IMR-90 (cell line): ENCODE data around the gene HAUS3. TPM values are rescaled to one million over a fixed set of nuclear protein-coding genes. Genes with fewer than 3 reads are reported as not detected.

Source experiments
- ATAC-seq: fragments of 200-7000 bp; cut with Tn5 transposase; 2 replicates; pipeline ENCODE4 v1.9.1; 2020; ENCODE audit warnings: low read depth, mild to moderate bottlenecking, moderate library complexity
- BruUV-seq: library from RNA; stranded (reverse); fragments of 400-500 nt; replicated peaks from 2 replicates; lab custom pipeline; 2021; lab: Mats Ljungman, UMichigan
- CTCF ChIA-PET: fragments of 300-600 bp; formaldehyde crosslinking; extraction: SDS; loops from one replicate; lab custom pipeline; 2021; ENCODE audit warnings: antibody characterized with exemption; lab: Yijun Ruan, JAX
- POLR2A ChIA-PET: fragments of 300-600 bp; sonication (Branson Sonifier 250); formaldehyde crosslinking; loops from one replicate; lab custom pipeline; 2022; ENCODE audit warnings: antibody characterized with exemption; ENCODE audit not compliant: unreplicated experiment; lab: Charles Lee
- DNase-seq: peaks from one replicate; pipeline ENCODE4 v3.0.0; 2013
- H2AFZ ChIP-seq: replicated peaks from 2 replicates; pipeline ENCODE3; 2013; ENCODE audit warnings: low read length, mild to moderate bottlenecking; ENCODE audit not compliant: poor library complexity
- H2AK5ac ChIP-seq: 2 replicates; pipeline ENCODE4 v1.6.1; 2013; ENCODE audit warnings: low read depth, low read length, inconsistent platforms
- H2AK9ac ChIP-seq: replicated peaks from 2 replicates; pipeline ENCODE3; 2013; ENCODE audit warnings: mild to moderate bottlenecking, low read depth, low read length, moderate library complexity; ENCODE audit not compliant: poor library complexity
- H2BK120ac ChIP-seq: 2 replicates; pipeline ENCODE4 v1.6.1; 2013; ENCODE audit warnings: low read depth, low read length, inconsistent platforms
- H2BK15ac ChIP-seq: 3 replicates; pipeline ENCODE4 v1.6.1; 2013; ENCODE audit warnings: low read depth, low read length, inconsistent platforms
- H2BK20ac ChIP-seq: 2 replicates; pipeline ENCODE4 v1.6.1; 2013; ENCODE audit warnings: low read depth, mild to moderate bottlenecking, inconsistent platforms, low read length, moderate library complexity
- H2BK5ac ChIP-seq: 2 replicates; pipeline ENCODE4 v1.6.1; 2013; ENCODE audit warnings: mild to moderate bottlenecking, low read depth, low read length, inconsistent platforms; ENCODE audit not compliant: poor library complexity, severe bottlenecking
- H3K14ac ChIP-seq: replicated peaks from 2 replicates; pipeline ENCODE4 v1.6.1; 2013; ENCODE audit warnings: low read depth, low read length, inconsistent platforms
- H3K18ac ChIP-seq: 2 replicates; pipeline ENCODE4 v1.6.1; 2013; ENCODE audit warnings: low read depth, low read length, control low read depth
- H3K23ac ChIP-seq: 2 replicates; pipeline ENCODE4 v1.6.1; 2013; ENCODE audit warnings: low read depth, low read length, inconsistent platforms
- H3K27ac ChIP-seq: 2 replicates; pipeline ENCODE4 v1.5.1; 2013; ENCODE audit warnings: mild to moderate bottlenecking, control low read depth, low read length; ENCODE audit not compliant: insufficient read depth
- H3K27me3 ChIP-seq: 2 replicates; pipeline ENCODE4 v1.6.1; 2013; ENCODE audit warnings: low read length; ENCODE audit not compliant: control insufficient read depth, insufficient read depth
- H3K36me3 ChIP-seq: 2 replicates; pipeline ENCODE4 v1.6.1; 2013; ENCODE audit warnings: low read length, mixed read lengths; ENCODE audit not compliant: control insufficient read depth, insufficient read depth
- H3K4ac ChIP-seq: 2 replicates; pipeline ENCODE4 v1.6.1; 2013; ENCODE audit warnings: low read depth, low read length, inconsistent platforms
- H3K4me1 ChIP-seq: 2 replicates; pipeline ENCODE4 v1.6.1; 2013; ENCODE audit warnings: low read length, mixed read lengths; ENCODE audit not compliant: control insufficient read depth, insufficient read depth
- H3K4me2 ChIP-seq: 2 replicates; pipeline ENCODE4 v1.6.1; 2013; ENCODE audit warnings: low read depth, mild to moderate bottlenecking, control low read depth, low read length, moderate library complexity
- H3K4me3 ChIP-seq: 2 replicates; pipeline ENCODE4 v1.5.1; 2013; ENCODE audit warnings: low read depth, mild to moderate bottlenecking, control low read depth, low read length, moderate library complexity; ENCODE audit not compliant: insufficient read depth
- H3K56ac ChIP-seq: 2 replicates; pipeline ENCODE4 v1.6.1; 2013; ENCODE audit warnings: low read length, inconsistent platforms; ENCODE audit not compliant: insufficient read depth; ENCODE audit errors: extremely low read depth
- H3K79me1 ChIP-seq, 2 experiments: 2 replicates each; pipeline ENCODE4 v1.6.1; 2013; ENCODE audit warnings: low read length in 2 of 2, inconsistent platforms in 1 of 2, low read depth in 1 of 2
- H3K9ac ChIP-seq: 2 replicates; pipeline ENCODE4 v1.6.1; 2013; ENCODE audit warnings: low read depth, low read length, control low read depth
- H3K9me1 ChIP-seq: 2 replicates; pipeline ENCODE4 v1.6.1; 2013; ENCODE audit warnings: low read length, inconsistent platforms; ENCODE audit not compliant: insufficient read depth
- H3K9me3 ChIP-seq: 2 replicates; pipeline ENCODE4 v1.6.1; 2013; ENCODE audit warnings: low read length; ENCODE audit not compliant: control insufficient read depth, insufficient read depth
- H4K20me1 ChIP-seq: 2 replicates; pipeline ENCODE4 v1.6.1; 2013; ENCODE audit warnings: low read length, inconsistent platforms; ENCODE audit not compliant: insufficient read depth
- H4K5ac ChIP-seq: 2 replicates; pipeline ENCODE4 v1.6.1; 2013; ENCODE audit warnings: mild to moderate bottlenecking, low read depth, low read length, control low read depth
- H4K8ac ChIP-seq, 2 experiments: 2 replicates each; pipeline ENCODE4 v1.6.1; 2013; ENCODE audit warnings: low read depth in 2 of 2, low read length in 2 of 2, control low read depth in 1 of 2, inconsistent platforms in 1 of 2
- H4K91ac ChIP-seq: 2 replicates; pipeline ENCODE4 v1.6.1; 2013; ENCODE audit warnings: low read depth, low read length, inconsistent platforms; ENCODE audit not compliant: insufficient read depth
- BHLHE40 ChIP-seq: fragments of 150-350 bp; IDR thresholded peaks from 2 replicates; pipeline ENCODE4 v1.6.1; 2016; ENCODE audit warnings: mild to moderate bottlenecking, low read depth, low read length
- CEBPB ChIP-seq: IDR thresholded peaks from 2 replicates; pipeline ENCODE4 v1.6.1; 2012; ENCODE audit warnings: low read depth, low read length, improper control_type of control experiment
- CHD1 ChIP-seq: IDR thresholded peaks from 2 replicates; pipeline ENCODE4 v1.6.1; 2012; ENCODE audit warnings: low read depth, low read length, improper control_type of control experiment
- MAFK ChIP-seq: IDR thresholded peaks from 2 replicates; pipeline ENCODE4 v1.6.1; 2012; ENCODE audit warnings: low read depth, low read length, improper control_type of control experiment
- MAZ ChIP-seq: IDR thresholded peaks from 2 replicates; pipeline ENCODE4 v1.6.1; 2012; ENCODE audit warnings: low read depth, mild to moderate bottlenecking, low read length, improper control_type of control experiment, moderate library complexity, borderline replicate concordance
- POLR2A ChIP-seq: IDR thresholded peaks from 2 replicates; pipeline ENCODE4 v1.6.1; 2012; ENCODE audit warnings: mild to moderate bottlenecking, low read depth, low read length
- RAD21 ChIP-seq: IDR thresholded peaks from 2 replicates; pipeline ENCODE4 v1.6.1; 2012; ENCODE audit warnings: low read length, improper control_type of control experiment
- RCOR1 ChIP-seq: IDR thresholded peaks from 2 replicates; pipeline ENCODE4 v1.6.1; 2012; ENCODE audit warnings: mild to moderate bottlenecking, low read length, improper control_type of control experiment; ENCODE audit not compliant: insufficient replicate concordance
- RFX5 ChIP-seq: IDR thresholded peaks from 2 replicates; pipeline ENCODE4 v1.8.0; 2012; ENCODE audit warnings: low read depth, mild to moderate bottlenecking, low read length, moderate library complexity
- SMC3 ChIP-seq: fragments of 150-350 bp; IDR thresholded peaks from 2 replicates; pipeline ENCODE4 v1.6.1; 2016; ENCODE audit warnings: low read depth, mild to moderate bottlenecking, antibody characterized with exemption, low read length, moderate library complexity
- WGBS, 2 experiments: methylation state at CpG; one replicate each; pipeline versions ENCODE4 v1.1.5 to v1.1.7; 2013; ENCODE audit warnings: missing lambda C conversion rate in 2 of 2; ENCODE audit not compliant: insufficient read length in 1 of 2; ENCODE audit errors: extremely low coverage in 2 of 2; 5-methylcytosine and 5-hydroxymethylcytosine counted together
- dilution Hi-C: fragments of 300-500 bp; cut with HindIII; formaldehyde crosslinking; loops from one replicate; pipeline ENCODE4 v1.14.3; 2018; ENCODE audit warnings: low sequenced_read_pairs; ENCODE audit not compliant: unreplicated experiment
- in situ Hi-C: fragments of 300-500 bp; cut with MboI; formaldehyde crosslinking; loops from 3 replicates; pipeline ENCODE4 v1.14.3; 2019; ENCODE audit warnings: low sequenced_read_pairs, inconsistent platforms, mixed read lengths
- intact Hi-C: fragments of 100-400 bp; cut with micrococcal nuclease; formaldehyde crosslinking; loops from 2 replicates; pipeline ENCODE4 v1.10.0; 2022
- polyA plus RNA-seq, 3 experiments: library from polyadenylated mRNA; depleted of rRNA; stranded (reverse); fragments of >200 nt; gene quantifications; 2 replicates each; pipeline ENCODE4 v1.2.3, GENCODE V29; 2012; ENCODE audit warnings: low replicate concordance in 1 of 3
- total RNA-seq: library from RNA; depleted of rRNA; stranded (reverse); fragments of >200 nt; gene quantifications from 2 replicates; pipeline ENCODE4 v1.2.3, GENCODE V29; 2012
- TF ChIP-seq, protein P1 (sequence below): fragments of 150-350 bp; IDR thresholded peaks from 2 replicates; pipeline ENCODE4 v1.6.1; 2017; ENCODE audit warnings: mild to moderate bottlenecking, antibody characterized with exemption, low read length, low read depth
- TF ChIP-seq, protein P2 (sequence below): conservative IDR thresholded peaks from 2 replicates; pipeline ENCODE4 v1.5.1; 2012; ENCODE audit warnings: mild to moderate bottlenecking, low read depth, low read length, improper control_type of control experiment

The HAUS3 gene
- total and polyA plus RNA-seq, 2 of the 4 experiments (the other 2 are of a cell fraction) = 4.3 to 4.8 TPM

DNA sequence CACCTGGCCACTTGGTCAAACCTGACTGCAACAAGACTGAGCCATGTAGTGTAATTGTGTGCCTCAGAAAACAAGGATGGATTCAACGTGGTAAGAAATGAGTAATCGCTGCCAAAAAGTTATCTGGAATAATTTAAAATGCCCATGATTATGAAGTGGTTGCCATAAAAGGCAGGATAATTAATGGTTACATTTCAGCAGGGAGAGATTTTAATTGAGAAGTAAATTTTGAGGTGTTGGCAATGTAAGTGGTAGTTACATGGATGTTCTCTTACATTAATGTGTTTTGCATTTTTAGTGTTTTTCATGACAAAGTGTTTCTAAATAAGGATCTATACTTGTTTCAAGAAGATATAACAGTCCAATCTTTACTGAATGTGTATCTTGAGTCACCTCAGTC lies 15.7 kb downstream of the HAUS3 start:
- ChIA-PET CTCF (no interaction called here), POLR2A (no interaction called here)
- Histone ChIP-seq H3K23ac (no peak overlapping the region), H3K9me1 (no peaks in the 10 kb centered on the region), H3K18ac (no peak overlapping the region), H2AFZ (no peak overlapping the region), H3K4me1 (no peaks in the 10 kb centered on the region), H3K27me3 (no peaks in the 10 kb centered on the region), H3K27ac (no peak overlapping the region), H3K4me2 (no peak overlapping the region), H3K56ac (no peak overlapping the region), H3K9me3 (no peaks in the 10 kb centered on the region), H2BK15ac (no peak overlapping the region), H4K20me1 (no peaks in the 10 kb centered on the region), H4K8ac (no peak overlapping the region), H3K36me3 (peaks cover 2% of the 10 kb centered on the region; the same call in 1 of the 2 replicates), H3K4ac (no peak overlapping the region), H2AK5ac (no peak overlapping the region), H3K79me1 (no peaks in the 10 kb centered on the region; a peak in 1 of 4 replicates), H4K5ac (no peak overlapping the region), H2BK20ac (no peak overlapping the region), H3K4me3 (no peak overlapping the region), H2BK5ac (no peak overlapping the region), H3K14ac (no peak overlapping the region), H3K9ac (no peak overlapping the region), H4K91ac (no peak overlapping the region), H2AK9ac (no peak overlapping the region), H2BK120ac (no peak overlapping the region)
- in situ Hi-C loops (no loop called here), dilution Hi-C loops (no loop called here), intact Hi-C loops (no loop called here)
- WGBS, 2 experiments = 79% methylated on average over 2 of the region's 2 CpGs; no CpG with 5 or more reads in 1 of the 2 experiments
- TF ChIP-seq CEBPB = no peak
- TF ChIP-seq CHD1 = no peak
- TF ChIP-seq RAD21 = no peak
- no peak for TF ChIP-seq BHLHE40
- TF ChIP-seq POLR2A = no peak
- TF ChIP-seq, protein P1, sequence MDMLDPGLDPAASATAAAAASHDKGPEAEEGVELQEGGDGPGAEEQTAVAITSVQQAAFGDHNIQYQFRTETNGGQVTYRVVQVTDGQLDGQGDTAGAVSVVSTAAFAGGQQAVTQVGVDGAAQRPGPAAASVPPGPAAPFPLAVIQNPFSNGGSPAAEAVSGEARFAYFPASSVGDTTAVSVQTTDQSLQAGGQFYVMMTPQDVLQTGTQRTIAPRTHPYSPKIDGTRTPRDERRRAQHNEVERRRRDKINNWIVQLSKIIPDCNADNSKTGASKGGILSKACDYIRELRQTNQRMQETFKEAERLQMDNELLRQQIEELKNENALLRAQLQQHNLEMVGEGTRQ = no peak
- no peak for TF ChIP-seq MAZ
- TF ChIP-seq MAFK = no peak
- TF ChIP-seq SMC3 = no peak
- TF ChIP-seq RCOR1 = no peak
- TF ChIP-seq, protein P2, sequence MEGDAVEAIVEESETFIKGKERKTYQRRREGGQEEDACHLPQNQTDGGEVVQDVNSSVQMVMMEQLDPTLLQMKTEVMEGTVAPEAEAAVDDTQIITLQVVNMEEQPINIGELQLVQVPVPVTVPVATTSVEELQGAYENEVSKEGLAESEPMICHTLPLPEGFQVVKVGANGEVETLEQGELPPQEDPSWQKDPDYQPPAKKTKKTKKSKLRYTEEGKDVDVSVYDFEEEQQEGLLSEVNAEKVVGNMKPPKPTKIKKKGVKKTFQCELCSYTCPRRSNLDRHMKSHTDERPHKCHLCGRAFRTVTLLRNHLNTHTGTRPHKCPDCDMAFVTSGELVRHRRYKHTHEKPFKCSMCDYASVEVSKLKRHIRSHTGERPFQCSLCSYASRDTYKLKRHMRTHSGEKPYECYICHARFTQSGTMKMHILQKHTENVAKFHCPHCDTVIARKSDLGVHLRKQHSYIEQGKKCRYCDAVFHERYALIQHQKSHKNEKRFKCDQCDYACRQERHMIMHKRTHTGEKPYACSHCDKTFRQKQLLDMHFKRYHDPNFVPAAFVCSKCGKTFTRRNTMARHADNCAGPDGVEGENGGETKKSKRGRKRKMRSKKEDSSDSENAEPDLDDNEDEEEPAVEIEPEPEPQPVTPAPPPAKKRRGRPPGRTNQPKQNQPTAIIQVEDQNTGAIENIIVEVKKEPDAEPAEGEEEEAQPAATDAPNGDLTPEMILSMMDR = no peak
- no peak for TF ChIP-seq RFX5
- DNase-seq = no peak
- BruUV-seq = no TSS peak
- no peak for ATAC-seq
